Esophagus squamous epithelium (tissue), 4 donors: Measurements from ENCODE around the gene S100G.

Source experiments
- POLR2A ChIP-seq, 4 donors: fragments of 450-650 bp; IDR thresholded peaks; one replicate each; pipeline ENCODE4 v1.6.1; 2017; ENCODE audit warnings: antibody characterized with exemption in 4 of 4, mild to moderate bottlenecking in 4 of 4, moderate library complexity in 3 of 4
- TF ChIP-seq, protein P1 (sequence below), 6 experiments: fragments of 450-650 bp in 4 of 6; fragments of 200-600 bp in 2 of 6; sonication (generic) in 2 of 6; IDR thresholded peaks; one replicate each; pipeline ENCODE4 v1.5.1; 2016 to 2019; ENCODE audit warnings: antibody characterized with exemption in 6 of 6, mild to moderate bottlenecking in 4 of 6, moderate library complexity in 4 of 6

DNA sequence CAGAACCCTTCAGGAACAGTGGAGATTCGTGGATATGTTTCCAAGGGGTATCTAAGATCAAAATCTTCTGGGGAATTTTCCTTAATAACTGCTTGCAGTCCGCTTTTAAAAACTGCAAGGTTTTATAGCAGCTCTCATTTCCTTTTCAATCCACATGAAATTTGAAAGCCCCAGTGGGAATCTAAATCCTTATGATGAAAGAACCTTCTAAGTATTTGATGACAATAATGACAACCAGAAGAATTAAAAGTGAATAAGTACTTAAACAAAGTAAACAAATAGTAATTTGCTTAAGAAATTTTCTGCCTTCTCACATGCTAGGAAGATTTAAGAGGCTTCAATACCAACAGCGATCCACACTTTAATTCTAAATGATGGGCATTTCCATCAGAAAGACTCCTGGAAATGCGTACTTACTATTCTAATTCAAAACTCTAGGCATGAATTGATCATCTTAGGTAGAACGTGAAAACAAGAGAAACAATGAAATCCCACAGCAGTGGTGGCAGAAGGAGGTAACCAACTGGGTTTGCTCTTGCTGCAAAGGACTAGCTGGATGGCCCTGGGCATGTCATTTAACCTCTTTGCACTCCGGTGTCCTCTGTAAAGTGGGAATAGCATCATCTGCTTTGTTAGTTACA, 37.6 kb upstream of the S100G start:
- TF ChIP-seq POLR2A (IDR thresholded peaks at IDR 0.05): no peak
- TF ChIP-seq, protein P1, sequence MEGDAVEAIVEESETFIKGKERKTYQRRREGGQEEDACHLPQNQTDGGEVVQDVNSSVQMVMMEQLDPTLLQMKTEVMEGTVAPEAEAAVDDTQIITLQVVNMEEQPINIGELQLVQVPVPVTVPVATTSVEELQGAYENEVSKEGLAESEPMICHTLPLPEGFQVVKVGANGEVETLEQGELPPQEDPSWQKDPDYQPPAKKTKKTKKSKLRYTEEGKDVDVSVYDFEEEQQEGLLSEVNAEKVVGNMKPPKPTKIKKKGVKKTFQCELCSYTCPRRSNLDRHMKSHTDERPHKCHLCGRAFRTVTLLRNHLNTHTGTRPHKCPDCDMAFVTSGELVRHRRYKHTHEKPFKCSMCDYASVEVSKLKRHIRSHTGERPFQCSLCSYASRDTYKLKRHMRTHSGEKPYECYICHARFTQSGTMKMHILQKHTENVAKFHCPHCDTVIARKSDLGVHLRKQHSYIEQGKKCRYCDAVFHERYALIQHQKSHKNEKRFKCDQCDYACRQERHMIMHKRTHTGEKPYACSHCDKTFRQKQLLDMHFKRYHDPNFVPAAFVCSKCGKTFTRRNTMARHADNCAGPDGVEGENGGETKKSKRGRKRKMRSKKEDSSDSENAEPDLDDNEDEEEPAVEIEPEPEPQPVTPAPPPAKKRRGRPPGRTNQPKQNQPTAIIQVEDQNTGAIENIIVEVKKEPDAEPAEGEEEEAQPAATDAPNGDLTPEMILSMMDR (IDR thresholded peaks at IDR 0.05): no peak
